Mesendoderm (in vitro differentiated cells): ENCODE data around the gene PDZD8.
"Not testable (repeated sequence)": the region's sequence is repeated elsewhere in the genome, so short reads cannot be mapped to it uniquely, and the experiment has no call there.

ENCODE experiments used
- DNase-seq: peaks from one replicate; pipeline ENCODE4 v3.0.0; 2013
- H2AK5ac ChIP-seq: 2 replicates; pipeline ENCODE4 v1.6.1; 2013; ENCODE audit warnings: low read length, inconsistent platforms
- H2BK120ac ChIP-seq: 2 replicates; pipeline ENCODE4 v1.6.1; 2013; ENCODE audit warnings: low read depth, mild to moderate bottlenecking, low read length, moderate library complexity, mixed read lengths
- H2BK15ac ChIP-seq: replicated peaks from 2 replicates; pipeline ENCODE4 v1.6.1; 2013; ENCODE audit warnings: low read depth, mild to moderate bottlenecking, moderate library complexity
- H2BK5ac ChIP-seq: 2 replicates; pipeline ENCODE4 v1.6.1; 2013; ENCODE audit warnings: low read length, inconsistent platforms
- H3K18ac ChIP-seq: 2 replicates; pipeline ENCODE4 v1.6.1; 2013; ENCODE audit warnings: mild to moderate bottlenecking, low read length, mixed read lengths
- H3K23ac ChIP-seq: one replicate; pipeline ENCODE4 v1.6.1; 2013; ENCODE audit warnings: low read length
- H3K27ac ChIP-seq: 2 replicates; pipeline ENCODE4 v1.5.1; 2013; ENCODE audit warnings: low read depth, mild to moderate bottlenecking, inconsistent platforms, low read length, moderate library complexity
- H3K27me3 ChIP-seq: 2 replicates; pipeline ENCODE4 v1.6.1; 2013; ENCODE audit warnings: low read length, control low read depth, mild to moderate bottlenecking, inconsistent platforms; ENCODE audit not compliant: insufficient read depth, poor library complexity
- H3K36me3 ChIP-seq: 2 replicates; pipeline ENCODE4 v1.6.1; 2013; ENCODE audit warnings: low read length, inconsistent platforms; ENCODE audit not compliant: control insufficient read depth, insufficient read depth
- H3K4ac ChIP-seq: one replicate; pipeline ENCODE4 v1.6.1; 2013; ENCODE audit warnings: low read depth, mild to moderate bottlenecking, low read length, moderate library complexity
- H3K4me1 ChIP-seq: 2 replicates; pipeline ENCODE4 v1.6.1; 2013; ENCODE audit warnings: low read depth, low read length, inconsistent platforms; ENCODE audit not compliant: control insufficient read depth
- H3K4me2 ChIP-seq: 2 replicates; pipeline ENCODE4 v1.6.1; 2013; ENCODE audit warnings: low read length
- H3K4me3 ChIP-seq: 2 replicates; pipeline ENCODE4 v1.5.1; 2013; ENCODE audit warnings: mild to moderate bottlenecking, low read length
- H3K56ac ChIP-seq: one replicate; pipeline ENCODE4 v1.6.1; 2013; ENCODE audit warnings: low read length
- H3K79me1 ChIP-seq: 2 replicates; pipeline ENCODE4 v1.6.1; 2013; ENCODE audit warnings: low read length, inconsistent platforms
- H3K79me2 ChIP-seq: 2 replicates; pipeline ENCODE4 v1.6.1; 2013; ENCODE audit warnings: mild to moderate bottlenecking, low read length; ENCODE audit not compliant: control insufficient read depth, insufficient read depth
- H3K9ac ChIP-seq: 2 replicates; pipeline ENCODE4 v1.6.1; 2013; ENCODE audit warnings: low read length, inconsistent platforms
- H4K5ac ChIP-seq: one replicate; pipeline ENCODE4 v1.6.1; 2013; ENCODE audit warnings: low read length
- H4K8ac ChIP-seq: one replicate; pipeline ENCODE4 v1.6.1; 2013; ENCODE audit warnings: low read depth, mild to moderate bottlenecking, control low read depth, low read length, moderate library complexity
- WGBS: extraction: QIAGEN DNeasy Blood & Tissue Kit; methylation state at CpG from one replicate; pipeline ENCODE4 v1.1.7; 2013; ENCODE audit warnings: low lambda C conversion rate, missing lambda C conversion rate; ENCODE audit not compliant: insufficient coverage; ENCODE audit errors: extremely low coverage; 5-methylcytosine and 5-hydroxymethylcytosine counted together

PDZD8 gene

GRCh38 chr10:117312430-117312829 is 62.8 kb downstream of the PDZD8 start:
- no peaks in the 10 kb centered on the region for H3K79me1 ChIP-seq
- no peak overlapping the region for H3K27ac ChIP-seq
- H4K8ac ChIP-seq: no peak overlapping the region
- no peak overlapping the region for H2BK5ac ChIP-seq
- H3K27me3 ChIP-seq: no peaks in the 10 kb centered on the region
- no peak overlapping the region for H2BK15ac ChIP-seq
- no peak overlapping the region for H2AK5ac ChIP-seq
- no peak overlapping the region for H3K4me3 ChIP-seq
- no peaks in the 10 kb centered on the region for H3K36me3 ChIP-seq
- no peaks in the 10 kb centered on the region for H3K79me2 ChIP-seq
- no peak overlapping the region for H3K4ac ChIP-seq
- H3K23ac ChIP-seq: no peak overlapping the region
- H2BK120ac ChIP-seq: no peak overlapping the region
- no peak overlapping the region for H3K9ac ChIP-seq
- WGBS: no CpG with 5 or more reads among the region's 4 CpGs
- no peak for DNase-seq
- H3K4me1 ChIP-seq: peaks cover 3% of the 10 kb centered on the region
- H4K5ac ChIP-seq: no peak overlapping the region
- no peak overlapping the region for H3K56ac ChIP-seq
- H3K4me2 ChIP-seq: no peak overlapping the region
- no peak overlapping the region for H3K18ac ChIP-seq

DNA sequence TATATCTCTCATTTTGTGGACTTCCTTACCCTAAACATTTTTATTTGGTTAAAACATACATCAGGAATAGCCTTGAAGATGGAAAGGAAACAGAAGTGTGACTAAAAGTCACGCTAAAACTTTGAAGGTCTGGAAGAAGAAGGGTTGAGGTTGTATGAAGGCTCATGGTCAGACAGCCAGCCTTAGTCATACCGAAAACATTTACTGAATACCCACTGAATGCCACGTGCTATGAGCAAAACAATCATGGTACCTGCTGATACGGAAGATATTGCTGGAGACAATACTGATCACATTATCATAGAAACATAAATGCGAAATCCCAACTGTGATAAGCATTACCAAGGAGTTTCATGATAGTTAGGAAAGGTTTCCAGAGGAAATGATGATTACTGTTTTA is 64.0 kb downstream of the PDZD8 start:
- Histone ChIP-seq H3K4me2 (no peak overlapping the region), H3K27ac (no peak overlapping the region), H2AK5ac (no peak overlapping the region), H3K4ac (no peak overlapping the region), H3K79me1 (no peaks in the 10 kb centered on the region), H3K9ac (no peak overlapping the region), H3K4me3 (no peak overlapping the region), H3K56ac (no peak overlapping the region), H4K8ac (no peak overlapping the region), H3K23ac (no peak overlapping the region), H2BK15ac (no peak overlapping the region), H4K5ac (no peak overlapping the region), H3K27me3 (no peaks in the 10 kb centered on the region), H3K79me2 (no peaks in the 10 kb centered on the region), H2BK5ac (no peak overlapping the region), H3K4me1 (peaks cover 3% of the 10 kb centered on the region), H3K18ac (no peak overlapping the region), H3K36me3 (no peaks in the 10 kb centered on the region), H2BK120ac (no peak overlapping the region)
- no peak for DNase-seq
- WGBS: no CpG with 5 or more reads among the region's 5 CpGs

- H3K4me3 ChIP-seq: no peak overlapping the region
- no peak overlapping the region for H2BK120ac ChIP-seq
- H3K9ac ChIP-seq: no peak overlapping the region
- H2BK5ac ChIP-seq: no peak overlapping the region
- no peak overlapping the region for H3K4me2 ChIP-seq
- no peak overlapping the region for H2BK15ac ChIP-seq
- no peaks in the 10 kb centered on the region for H3K79me1 ChIP-seq
- H3K4me1 ChIP-seq: no peaks in the 10 kb centered on the region
- no peak for DNase-seq
- H2AK5ac ChIP-seq: no peak overlapping the region
- H3K27me3 ChIP-seq: no peaks in the 10 kb centered on the region
- no peak overlapping the region for H3K27ac ChIP-seq
- H3K4ac ChIP-seq: no peak overlapping the region
- H3K79me2 ChIP-seq: no peaks in the 10 kb centered on the region
- no peak overlapping the region for H4K8ac ChIP-seq
- H3K36me3 ChIP-seq: no peaks in the 10 kb centered on the region
- no peak overlapping the region for H3K18ac ChIP-seq
- H3K23ac ChIP-seq: no peak overlapping the region
- H3K56ac ChIP-seq: no peak overlapping the region
- H4K5ac ChIP-seq: no peak overlapping the region
Observed at GRCh38 chr10:117306674-117307073, 68.6 kb downstream of the PDZD8 start.

GRCh38 chr10:117303451-117303850 is 71.8 kb downstream of the PDZD8 start:
- H4K8ac ChIP-seq, H3K79me1 ChIP-seq, H3K4me2 ChIP-seq, DNase-seq, H3K4ac ChIP-seq, H3K23ac ChIP-seq, H3K9ac ChIP-seq, H3K56ac ChIP-seq, H3K36me3 ChIP-seq, H3K79me2 ChIP-seq, H2BK120ac ChIP-seq, H2BK15ac ChIP-seq, H4K5ac ChIP-seq, H3K18ac ChIP-seq, H3K27me3 ChIP-seq, H3K4me3 ChIP-seq, H3K4me1 ChIP-seq, H2BK5ac ChIP-seq, H2AK5ac ChIP-seq, H3K27ac ChIP-seq: not testable (repeated sequence)
- no CpG with 5 or more reads among the region's 3 CpGs for WGBS

- no peak overlapping the region for H2BK120ac ChIP-seq
- no CpG with 5 or more reads among the region's 1 CpG for WGBS
- no peak overlapping the region for H3K56ac ChIP-seq
- no peaks in the 10 kb centered on the region for H3K27me3 ChIP-seq
- no peak overlapping the region for H3K4ac ChIP-seq
- H2BK15ac ChIP-seq: no peak overlapping the region
- no peak overlapping the region for H3K4me3 ChIP-seq
- peaks cover 2% of the 10 kb centered on the region for H3K79me1 ChIP-seq
- no peak overlapping the region for H4K8ac ChIP-seq
- no peak overlapping the region for H3K4me2 ChIP-seq
- no peak overlapping the region for H2AK5ac ChIP-seq
- H3K9ac ChIP-seq: no peak overlapping the region
- H2BK5ac ChIP-seq: no peak overlapping the region
- DNase-seq: no peak
- no peaks in the 10 kb centered on the region for H3K79me2 ChIP-seq
- H3K27ac ChIP-seq: no peak overlapping the region
- H3K23ac ChIP-seq: no peak overlapping the region
- H3K4me1 ChIP-seq: no peaks in the 10 kb centered on the region
- no peaks in the 10 kb centered on the region for H3K36me3 ChIP-seq
- no peak overlapping the region for H3K18ac ChIP-seq
- no peak overlapping the region for H4K5ac ChIP-seq
Observed at GRCh38 chr10:117300671-117301070, 74.6 kb downstream of the PDZD8 start.

DNA sequence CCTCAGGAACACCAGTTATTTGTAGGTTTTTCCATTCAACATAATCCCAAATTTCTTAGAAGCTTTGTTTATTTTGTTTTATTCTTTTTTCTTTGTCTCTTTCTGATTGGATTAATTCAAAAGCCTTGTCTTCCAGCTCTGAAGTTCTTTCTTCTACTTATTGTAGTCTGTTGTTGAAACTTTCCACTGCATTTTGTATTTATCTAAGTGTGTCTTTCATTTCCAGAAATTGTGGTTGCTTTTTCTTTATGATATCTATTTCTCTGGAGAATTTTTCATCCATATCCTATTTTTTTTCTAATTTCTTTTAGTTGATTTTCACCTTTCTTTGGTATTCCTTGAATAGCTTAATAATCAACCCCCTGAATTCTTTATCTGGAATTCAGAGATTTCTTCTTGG is 75.8 kb downstream of the PDZD8 start:
- no peak overlapping the region for H3K4ac ChIP-seq
- no peak for DNase-seq

More for the DNA sequence above, 75.8 kb downstream of the PDZD8 start:
- Histone ChIP-seq H3K4me1 (no peaks in the 10 kb centered on the region), H2BK120ac (no peak overlapping the region), H2AK5ac (no peak overlapping the region), H2BK5ac (no peak overlapping the region), H3K79me1 (peaks cover 2% of the 10 kb centered on the region), H3K27me3 (no peaks in the 10 kb centered on the region), H3K27ac (no peak overlapping the region), H3K23ac (no peak overlapping the region), H3K4me2 (no peak overlapping the region), H4K8ac (no peak overlapping the region), H4K5ac (no peak overlapping the region), H3K56ac (no peak overlapping the region), H3K4me3 (no peak overlapping the region), H3K18ac (no peak overlapping the region), H3K36me3 (no peaks in the 10 kb centered on the region), H2BK15ac (no peak overlapping the region), H3K79me2 (no peaks in the 10 kb centered on the region), H3K9ac (no peak overlapping the region)
